ENCODE measurements around the gene FCF1.

FCF1 gene

GRCh38 chr14:74691456-74691855 lies 21.5 kb upstream of the FCF1 start:
- no peaks in the 10 kb centered on the region for H3K27me3 ChIP-seq
- H3K36me3 ChIP-seq = peaks cover 0 to 29% (median 18%) of the 10 kb centered on the region in 3 donors
- H3K27ac ChIP-seq = peak overlapping the region; percentile 63 to 64
- intact Hi-C loops (cut with DNase I; ENCODE audit: low total_unique reads) = no loop called here
- H3K4me3 ChIP-seq = no peak overlapping the region
- TF ChIP-seq, protein P1, sequence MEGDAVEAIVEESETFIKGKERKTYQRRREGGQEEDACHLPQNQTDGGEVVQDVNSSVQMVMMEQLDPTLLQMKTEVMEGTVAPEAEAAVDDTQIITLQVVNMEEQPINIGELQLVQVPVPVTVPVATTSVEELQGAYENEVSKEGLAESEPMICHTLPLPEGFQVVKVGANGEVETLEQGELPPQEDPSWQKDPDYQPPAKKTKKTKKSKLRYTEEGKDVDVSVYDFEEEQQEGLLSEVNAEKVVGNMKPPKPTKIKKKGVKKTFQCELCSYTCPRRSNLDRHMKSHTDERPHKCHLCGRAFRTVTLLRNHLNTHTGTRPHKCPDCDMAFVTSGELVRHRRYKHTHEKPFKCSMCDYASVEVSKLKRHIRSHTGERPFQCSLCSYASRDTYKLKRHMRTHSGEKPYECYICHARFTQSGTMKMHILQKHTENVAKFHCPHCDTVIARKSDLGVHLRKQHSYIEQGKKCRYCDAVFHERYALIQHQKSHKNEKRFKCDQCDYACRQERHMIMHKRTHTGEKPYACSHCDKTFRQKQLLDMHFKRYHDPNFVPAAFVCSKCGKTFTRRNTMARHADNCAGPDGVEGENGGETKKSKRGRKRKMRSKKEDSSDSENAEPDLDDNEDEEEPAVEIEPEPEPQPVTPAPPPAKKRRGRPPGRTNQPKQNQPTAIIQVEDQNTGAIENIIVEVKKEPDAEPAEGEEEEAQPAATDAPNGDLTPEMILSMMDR (IDR thresholded peaks at IDR 0.05) = no peak
- H3K9me3 ChIP-seq = no peaks in the 10 kb centered on the region
- peaks cover 0 to 49% (median 36%) of the 10 kb centered on the region in 4 donors for H3K4me1 ChIP-seq
- DNase-seq = no peak

DNA sequence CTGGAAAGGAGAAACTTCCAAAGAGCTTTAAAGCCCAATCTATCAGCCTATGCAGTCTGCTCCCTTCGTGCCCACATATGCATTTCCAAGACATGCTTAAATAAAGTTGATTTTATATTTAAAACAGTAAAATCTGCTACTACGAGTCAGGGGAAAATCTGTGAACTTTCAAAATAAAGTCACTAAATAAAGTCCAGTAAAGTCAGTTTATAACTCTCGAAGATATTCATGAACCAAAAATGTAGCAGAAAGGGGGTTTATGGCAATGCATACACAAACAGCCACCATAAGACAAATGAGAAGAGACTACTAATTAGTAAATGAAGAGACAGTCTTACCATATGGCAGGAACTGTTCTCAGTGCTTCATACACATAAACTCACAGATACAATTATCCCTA lies 19.8 kb upstream of the FCF1 start:
- no peak overlapping the region for H3K4me3 ChIP-seq
- peak overlapping the region; percentile 63 to 64 for H3K27ac ChIP-seq
- no peaks in the 10 kb centered on the region for H3K27me3 ChIP-seq
- TF ChIP-seq, protein P1 (IDR thresholded peaks at IDR 0.05) = no peak
- intact Hi-C loops (cut with DNase I; ENCODE audit: low total_unique reads) = no loop called here
- peaks cover 0 to 49% (median 36%) of the 10 kb centered on the region in 4 donors for H3K4me1 ChIP-seq
- peaks cover 0 to 23% (median 18%) of the 10 kb centered on the region in 3 donors for H3K36me3 ChIP-seq
- no peak for DNase-seq
- no peaks in the 10 kb centered on the region for H3K9me3 ChIP-seq

DNA sequence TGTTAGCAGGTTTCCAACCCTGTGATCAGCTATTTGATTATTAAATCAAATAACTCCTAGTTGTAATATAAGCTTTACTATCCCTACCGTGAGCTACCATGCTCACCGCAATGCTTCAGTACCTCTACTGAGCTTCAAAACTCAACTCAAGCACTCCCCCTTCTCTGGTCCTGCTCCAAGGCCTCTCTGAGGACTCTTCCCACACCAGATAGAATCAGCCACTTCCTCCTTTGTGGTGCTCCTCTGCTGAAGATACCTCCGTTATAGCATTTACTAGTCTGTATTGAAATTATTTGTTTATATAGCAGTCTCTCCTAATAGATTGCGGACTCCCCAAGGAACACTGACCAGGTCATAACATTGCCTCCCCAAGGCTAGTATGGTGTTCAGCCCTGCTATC lies 17.5 kb upstream of the FCF1 start:
- TF ChIP-seq, protein P1 (IDR thresholded peaks at IDR 0.05) = no peak
- Histone ChIP-seq H3K4me1 (peaks cover 0 to 43% (median 33%) of the 10 kb centered on the region in 4 donors), H3K27me3 (no peaks in the 10 kb centered on the region), H3K27ac (no peak overlapping the region), H3K9me3 (no peaks in the 10 kb centered on the region), H3K4me3 (no peak overlapping the region), H3K36me3 (peaks cover 0 to 15% (median 13%) of the 10 kb centered on the region in 3 donors)
- intact Hi-C loops (cut with DNase I; ENCODE audit: low total_unique reads) = no loop called here
- DNase-seq = no peak

DNA sequence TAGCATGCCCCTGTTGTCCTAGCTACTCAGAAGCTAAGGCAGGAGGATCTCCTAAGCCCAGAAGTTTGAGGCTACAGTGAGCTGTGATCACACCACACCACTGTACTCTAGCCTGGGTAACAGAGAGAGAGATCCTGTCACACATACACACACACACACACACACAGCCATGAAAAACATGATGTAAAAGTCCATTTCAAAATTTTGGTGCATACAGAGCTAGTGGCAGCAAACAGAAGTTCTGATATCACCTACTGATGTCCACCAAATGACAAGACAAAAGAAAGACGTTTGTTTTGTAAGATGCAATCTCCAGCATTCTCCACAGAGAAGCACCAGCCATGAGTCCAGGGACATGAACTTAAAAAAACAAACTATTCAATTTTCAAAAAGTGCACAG lies 15.9 kb upstream of the FCF1 start:
- no peak for DNase-seq
- Histone ChIP-seq H3K9me3 (no peaks in the 10 kb centered on the region), H3K4me3 (no peak overlapping the region), H3K36me3 (peaks cover 0 to 9% (median 7%) of the 10 kb centered on the region in 3 donors), H3K27me3 (no peaks in the 10 kb centered on the region), H3K27ac (no peak overlapping the region), H3K4me1 (peaks cover 0 to 27% (median 21%) of the 10 kb centered on the region in 4 donors)
- intact Hi-C loops (cut with DNase I; ENCODE audit: low total_unique reads) = no loop called here
- TF ChIP-seq, protein P1 (IDR thresholded peaks at IDR 0.05) = no peak

- TF ChIP-seq, protein P1 (IDR thresholded peaks at IDR 0.05) = no peak
- peaks cover 0 to 9% (median 7%) of the 10 kb centered on the region in 3 donors for H3K36me3 ChIP-seq
- H3K4me3 ChIP-seq = no peak overlapping the region
- peaks cover 0 to 22% (median 16%) of the 10 kb centered on the region in 4 donors for H3K4me1 ChIP-seq
- intact Hi-C loops (cut with DNase I; ENCODE audit: low total_unique reads) = no loop called here
- no peaks in the 10 kb centered on the region for H3K27me3 ChIP-seq
- no peak for DNase-seq
- no peak overlapping the region for H3K27ac ChIP-seq
- no peaks in the 10 kb centered on the region for H3K9me3 ChIP-seq
These were observed 15.4 kb upstream of the FCF1 start for GRCh38 chr14:74697543-74697942.

DNA sequence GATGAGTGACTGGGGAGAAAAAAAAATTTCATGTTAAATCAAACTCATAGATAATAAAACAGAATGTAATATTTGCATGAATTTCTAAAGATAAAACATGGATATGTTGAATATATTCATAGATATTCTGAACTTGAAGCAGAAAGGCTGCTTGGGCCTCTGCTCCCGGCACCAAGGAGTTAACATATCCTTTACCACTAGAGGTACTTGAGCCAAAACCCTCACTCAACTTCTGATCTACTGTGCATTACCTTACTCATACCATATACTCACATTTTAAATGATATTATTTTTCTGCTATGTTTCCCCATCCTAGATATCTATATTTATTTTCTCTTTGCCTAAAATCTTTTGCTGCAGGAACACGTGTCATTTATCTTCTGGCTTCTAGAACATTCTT lies 15.0 kb upstream of the FCF1 start:
- intact Hi-C loops (cut with DNase I; ENCODE audit: low total_unique reads) = no loop called here
- no peak for DNase-seq
- Histone ChIP-seq H3K4me3 (no peak overlapping the region), H3K4me1 (peaks cover 0 to 17% (median 12%) of the 10 kb centered on the region in 4 donors), H3K9me3 (no peaks in the 10 kb centered on the region), H3K27me3 (no peaks in the 10 kb centered on the region), H3K36me3 (peaks cover 0 to 9% (median 7%) of the 10 kb centered on the region in 3 donors), H3K27ac (no peak overlapping the region)
- TF ChIP-seq, protein P1 (IDR thresholded peaks at IDR 0.05) = no peak

Data from tibial artery (tissue), 4 donors.